GM19372 (cell line): ENCODE results near the gene CDK5RAP2.

ENCODE experiments used
- ATAC-seq: cut with Tn5 transposase; IDR thresholded peaks from one replicate; pipeline ENCODE4 v1.9.1; 2021; ENCODE audit warnings: mild to moderate bottlenecking, low read depth, moderate library complexity; ENCODE audit not compliant: unreplicated experiment

The CDK5RAP2 gene

DNA sequence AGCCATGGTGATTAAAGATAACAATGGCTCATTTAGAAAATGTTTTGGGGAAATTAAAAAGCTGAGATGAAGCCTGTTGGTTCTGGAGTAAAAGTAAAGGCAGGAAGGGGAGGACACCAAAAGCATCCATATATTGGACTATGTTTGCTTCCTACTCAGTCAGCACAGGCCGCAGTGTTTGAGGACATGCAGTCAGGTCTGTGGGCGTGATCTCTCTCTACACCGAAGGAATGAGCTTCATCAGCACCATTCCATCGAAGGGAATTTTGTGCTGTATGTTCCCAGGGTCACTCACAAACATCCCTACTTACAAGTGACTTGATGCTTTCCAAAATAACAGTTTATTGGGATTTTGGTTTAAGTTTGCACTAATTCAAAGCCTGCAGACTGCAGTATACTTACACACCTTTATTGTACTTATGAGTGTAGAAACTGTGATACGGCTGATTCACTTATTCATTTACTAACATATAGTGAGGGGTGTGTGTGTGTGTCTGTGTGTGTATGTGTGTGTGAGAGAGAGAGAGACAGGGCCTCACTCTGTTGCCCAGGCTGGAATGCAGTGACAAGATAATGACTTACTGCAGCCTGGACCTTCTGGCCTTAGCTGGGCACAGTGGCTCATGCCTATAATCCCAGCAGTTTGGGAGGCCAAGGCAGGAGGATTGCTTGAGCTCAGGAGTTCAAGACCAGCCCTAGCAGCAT, 13.4 kb upstream of the CDK5RAP2 start:
- ATAC-seq = no peak

DNA sequence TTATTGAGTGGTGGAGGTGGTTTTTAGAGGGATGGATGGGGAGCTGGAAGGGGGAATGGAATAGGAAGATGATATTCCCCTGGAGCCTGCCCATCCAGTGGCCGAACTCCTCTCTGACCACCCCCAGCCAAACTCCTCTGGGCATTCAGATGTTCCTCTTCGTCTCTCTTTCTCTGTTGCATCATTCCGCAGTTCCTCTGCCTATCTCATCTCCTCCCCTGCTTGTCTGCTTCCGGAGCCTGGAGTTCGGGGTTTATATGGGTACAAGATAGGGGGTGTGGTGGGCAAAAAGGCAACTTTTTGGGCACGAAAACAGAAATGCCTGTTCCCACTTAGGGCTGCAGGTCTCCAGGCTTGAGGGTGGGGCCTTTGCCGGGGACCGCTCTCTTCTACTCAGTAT, 12.2 kb upstream of the CDK5RAP2 start:
- ATAC-seq = no peak

DNA sequence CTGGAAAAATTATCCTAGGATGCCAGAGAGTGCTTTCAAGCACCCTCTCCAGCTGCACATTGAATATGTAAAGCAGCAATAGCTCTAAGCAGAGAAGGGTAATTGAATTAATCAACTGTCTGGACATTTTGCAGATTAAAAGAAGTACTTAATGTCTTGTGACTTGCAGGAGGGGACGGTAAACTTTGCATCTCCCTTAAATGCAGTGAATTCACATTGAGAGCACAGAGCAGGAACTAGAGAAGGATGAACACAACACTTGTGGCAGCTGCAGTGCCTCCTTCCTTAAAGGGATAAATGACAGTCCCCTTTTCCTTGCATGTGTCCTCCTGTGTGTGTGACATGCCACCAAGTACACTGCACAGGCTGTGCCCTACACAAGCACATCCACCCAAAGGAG, 7.4 kb upstream of the CDK5RAP2 start:
- ATAC-seq = no peak

DNA sequence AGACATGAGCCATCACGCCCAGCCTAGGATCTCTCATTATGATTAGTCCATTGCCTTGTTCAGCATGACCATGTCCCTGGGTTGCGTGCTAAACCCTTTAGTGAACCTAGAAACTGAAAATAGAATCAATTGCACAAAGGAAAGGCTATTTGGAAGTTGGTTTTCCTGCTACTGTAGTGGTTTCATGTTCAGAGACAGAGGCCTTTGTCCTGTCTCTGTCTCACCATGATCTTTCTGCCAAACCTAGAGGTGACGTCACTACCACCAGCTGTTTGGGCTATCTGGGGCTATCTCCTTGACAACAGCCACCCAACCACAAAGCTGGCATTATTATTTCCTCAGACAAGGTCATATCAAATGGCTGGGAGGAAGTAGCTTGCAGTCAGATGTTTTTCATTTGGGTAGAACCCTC, 4.0 kb upstream of the CDK5RAP2 start:
- ATAC-seq = no peak

DNA sequence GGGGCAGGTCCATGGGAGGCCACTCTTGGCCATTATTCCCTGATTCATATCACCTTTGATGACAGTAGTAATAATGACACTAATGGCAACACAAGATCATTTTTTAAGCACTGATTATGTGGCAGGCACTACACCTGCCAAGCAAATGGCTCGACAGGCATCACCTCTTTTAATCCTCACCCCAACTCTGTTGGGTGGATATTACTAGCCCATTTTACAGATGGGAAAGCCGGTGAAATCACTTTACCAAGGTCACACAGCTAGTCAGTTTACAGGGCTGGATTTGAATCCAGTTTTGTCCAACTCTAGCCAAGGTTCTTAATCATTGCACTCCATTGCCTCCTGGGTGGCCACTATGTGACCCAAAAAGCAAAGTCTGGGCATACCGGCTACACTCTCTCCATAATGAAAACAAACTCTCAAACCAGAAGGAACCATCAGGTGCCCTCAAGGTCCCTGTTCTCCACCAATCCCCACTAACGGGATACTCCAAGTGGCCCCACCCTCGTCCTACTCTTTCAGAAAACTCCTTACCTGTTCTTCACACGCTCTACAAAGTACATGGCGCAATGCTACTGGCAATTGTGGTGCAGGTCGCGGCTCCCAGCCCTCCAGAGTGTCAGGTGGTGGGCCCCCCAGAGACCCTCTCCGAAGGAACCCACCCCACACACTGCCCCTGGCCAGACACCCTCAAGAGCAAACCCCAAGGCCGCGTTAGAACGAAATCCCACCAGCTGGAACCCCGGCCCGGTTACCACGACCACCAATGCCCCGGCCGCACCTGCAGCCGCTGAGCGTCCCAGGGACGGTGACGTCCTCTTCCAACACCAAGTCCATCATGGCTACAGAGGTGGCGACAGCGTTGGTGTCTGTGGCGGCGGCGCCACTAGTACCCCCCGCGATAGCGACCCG, 572 bp downstream of the CDK5RAP2 start:
- peak; percentile 34 for ATAC-seq

DNA sequence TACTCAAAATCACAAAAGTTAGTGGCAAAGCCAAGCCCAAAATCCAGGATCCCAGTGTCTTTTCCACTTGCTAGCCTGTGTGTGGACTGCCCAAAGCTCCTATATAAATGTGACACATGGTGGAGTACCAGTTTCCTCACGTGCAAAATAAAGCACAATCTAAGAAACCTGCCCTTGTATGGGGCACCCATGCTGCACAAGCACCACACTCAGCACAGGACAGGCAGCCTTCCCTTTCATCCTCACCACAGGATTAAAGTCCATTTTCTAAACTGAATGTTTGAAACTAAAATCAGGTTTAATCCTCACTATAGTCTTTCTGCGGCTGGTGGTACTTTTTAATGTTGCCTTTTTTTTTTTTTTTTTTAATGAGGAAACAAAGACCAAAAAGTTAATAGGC, 5.5 kb downstream of the CDK5RAP2 start:
- no peak for ATAC-seq

DNA sequence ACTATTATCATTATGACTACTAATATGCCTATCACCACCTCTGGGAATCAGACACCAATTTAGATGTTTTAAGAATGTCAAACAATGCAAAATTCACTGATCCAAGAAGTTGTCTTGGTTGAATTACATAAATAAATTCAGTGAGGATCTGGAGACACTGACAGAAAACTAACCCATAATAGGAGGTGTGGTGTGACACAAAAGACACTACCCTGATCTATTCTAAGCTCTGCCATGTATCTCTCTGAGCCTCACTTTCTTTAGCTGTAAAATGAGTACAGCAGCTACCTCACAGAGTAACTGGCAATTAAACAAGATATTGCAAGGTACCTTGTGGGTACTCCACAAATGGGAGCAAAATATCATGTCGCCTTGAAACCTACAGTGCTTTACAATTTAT, 7.5 kb downstream of the CDK5RAP2 start:
- ATAC-seq = no peak

DNA sequence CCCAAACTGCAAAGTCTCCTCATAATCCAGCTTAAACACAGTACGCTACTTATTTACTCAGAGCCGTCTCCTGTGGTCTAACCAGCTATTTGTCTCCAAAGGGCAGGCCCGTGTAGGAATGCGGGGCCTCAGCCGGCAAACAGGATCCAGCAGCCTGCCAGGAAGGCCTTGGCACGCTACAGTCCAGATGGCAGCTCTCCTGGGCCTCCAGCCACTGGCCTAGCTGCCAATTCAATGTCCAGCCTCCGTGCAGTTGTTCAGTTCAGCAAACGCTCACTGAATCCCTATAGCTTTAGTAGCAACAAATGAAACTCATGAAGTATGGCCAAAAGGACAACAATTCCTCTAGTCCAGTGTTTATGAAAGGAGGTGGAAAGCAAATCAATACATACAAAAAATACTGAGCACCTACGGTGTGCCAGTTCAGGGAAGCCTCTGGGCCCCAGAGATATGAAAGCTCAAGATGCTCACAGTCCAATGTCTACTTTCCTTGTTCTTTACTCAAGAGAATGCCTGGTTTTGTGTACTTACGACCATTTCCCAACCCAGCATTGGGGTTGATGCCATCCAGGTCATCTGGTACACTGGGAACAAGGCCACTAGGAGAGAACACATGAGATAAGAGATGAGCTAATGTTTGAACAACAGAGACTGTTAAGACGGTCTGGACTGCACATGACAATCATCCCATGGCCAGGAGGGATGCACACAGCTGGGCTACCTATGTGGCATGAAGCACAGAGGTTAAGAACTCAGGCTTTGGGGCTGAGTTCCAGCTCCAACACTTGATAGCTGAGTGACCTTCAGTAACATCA, 8.3 kb downstream of the CDK5RAP2 start:
- no peak for ATAC-seq

DNA sequence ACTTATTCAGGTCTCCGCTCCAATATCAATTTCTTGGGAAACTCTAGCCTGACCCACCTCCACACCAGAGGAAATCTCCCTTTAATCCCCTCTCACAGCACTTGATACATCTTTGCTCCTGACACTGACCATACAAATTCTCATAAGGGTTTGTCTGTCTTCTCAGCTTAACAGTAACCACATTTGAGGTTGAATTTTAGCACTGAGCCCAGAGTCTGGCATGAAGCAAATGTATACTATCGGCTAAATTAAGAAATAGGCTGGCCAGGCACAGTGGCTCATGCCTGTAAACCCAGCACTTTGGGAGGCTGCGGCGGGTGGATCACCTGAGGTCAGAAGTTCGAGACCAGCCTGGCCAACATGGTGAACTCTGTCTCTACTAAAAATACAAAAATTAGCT, 9.7 kb downstream of the CDK5RAP2 start:
- ATAC-seq = no peak

DNA sequence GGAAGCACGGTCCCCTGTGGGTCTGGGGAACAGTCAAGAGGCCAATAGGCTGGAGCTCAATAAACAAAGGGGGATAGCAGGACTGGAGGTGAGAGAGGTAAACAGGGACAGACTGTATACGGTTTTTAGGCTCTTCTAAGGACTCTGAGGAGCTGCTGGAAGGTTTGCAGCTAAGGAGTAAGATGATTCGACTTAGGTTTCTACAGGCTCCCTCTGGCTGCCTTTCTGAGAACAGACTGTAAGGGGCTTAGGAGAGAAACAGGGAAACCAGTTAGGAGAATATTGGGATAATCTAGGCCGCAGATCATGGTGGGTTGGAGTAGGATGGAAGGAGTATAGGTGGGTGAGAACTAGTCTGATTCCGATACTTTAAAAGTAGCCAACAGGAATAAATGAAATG, 10.4 kb downstream of the CDK5RAP2 start:
- no peak for ATAC-seq

DNA sequence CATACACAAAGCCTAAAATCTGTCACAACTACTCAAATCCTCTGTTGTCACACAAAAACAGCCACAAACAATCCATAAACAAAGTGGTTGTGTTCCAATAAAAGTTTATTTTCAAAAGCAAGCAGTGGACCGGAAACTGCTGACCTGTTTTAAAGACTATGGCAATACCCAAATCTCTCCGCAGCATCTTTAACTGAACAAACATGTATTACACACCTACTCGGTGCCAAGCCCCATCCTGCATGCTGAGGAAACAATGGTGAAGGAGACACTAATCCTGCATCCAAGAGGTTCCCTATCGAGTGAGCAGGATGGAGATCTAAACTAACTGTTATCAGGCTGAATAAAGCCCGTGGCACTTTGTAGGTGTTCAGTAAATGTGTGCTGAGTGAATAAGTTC, 11.2 kb downstream of the CDK5RAP2 start:
- ATAC-seq = no peak

DNA sequence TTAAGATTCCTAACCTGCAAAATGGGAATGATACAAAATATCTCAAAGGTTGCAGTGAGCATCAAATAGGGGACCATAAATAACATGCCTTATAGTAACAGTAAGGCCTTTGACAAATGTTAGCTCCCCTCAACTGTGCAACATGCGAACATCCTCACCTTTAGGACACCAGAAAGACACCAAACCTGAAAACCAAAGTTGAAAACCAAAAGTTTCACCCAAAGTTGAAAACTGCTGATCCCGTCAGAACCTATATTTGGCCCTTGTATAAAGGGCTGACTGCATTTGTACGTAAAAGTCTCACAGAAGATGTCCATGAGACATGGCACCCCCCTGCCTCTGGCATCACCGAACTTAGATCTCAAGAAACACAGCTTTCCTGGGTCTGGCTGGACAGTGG, 12.1 kb downstream of the CDK5RAP2 start:
- ATAC-seq = no peak

DNA sequence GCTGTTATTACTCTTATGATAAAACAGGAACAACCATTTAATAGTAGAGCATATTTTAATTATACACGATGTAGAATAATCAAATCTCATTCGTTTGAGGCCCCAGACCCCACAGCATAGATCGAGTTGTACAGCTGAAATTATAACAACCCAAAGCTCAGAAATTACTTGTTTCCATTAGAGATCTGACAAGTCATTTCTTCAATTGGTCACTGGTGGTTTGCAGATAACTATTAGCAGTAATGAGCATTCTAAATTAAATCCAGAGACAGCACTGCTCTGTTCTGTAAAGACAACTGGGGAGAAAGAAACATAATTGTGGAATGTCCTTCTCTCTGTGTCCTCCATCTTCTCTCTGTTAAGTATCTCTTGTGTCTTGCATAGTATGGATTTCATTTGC, 12.9 kb downstream of the CDK5RAP2 start:
- no peak for ATAC-seq

DNA sequence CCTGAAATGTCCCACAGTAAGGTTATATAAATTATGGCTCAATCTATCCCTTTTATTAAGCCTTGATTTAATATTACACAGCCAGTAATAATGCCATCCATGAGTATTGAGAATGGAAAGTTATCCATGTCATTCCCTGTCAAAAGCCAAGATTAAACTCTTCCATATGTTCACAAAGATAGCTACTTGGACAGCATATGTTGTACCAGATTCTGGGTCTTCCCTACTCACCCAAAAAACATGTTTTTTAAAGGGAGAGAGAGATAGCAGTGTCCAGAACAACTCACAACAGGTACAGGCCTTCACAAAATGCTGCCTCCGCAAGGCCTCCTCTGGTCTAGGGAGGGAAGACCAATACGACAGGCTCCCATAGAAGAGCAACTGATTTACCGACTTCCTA, 15.4 kb downstream of the CDK5RAP2 start:
- no peak for ATAC-seq

DNA sequence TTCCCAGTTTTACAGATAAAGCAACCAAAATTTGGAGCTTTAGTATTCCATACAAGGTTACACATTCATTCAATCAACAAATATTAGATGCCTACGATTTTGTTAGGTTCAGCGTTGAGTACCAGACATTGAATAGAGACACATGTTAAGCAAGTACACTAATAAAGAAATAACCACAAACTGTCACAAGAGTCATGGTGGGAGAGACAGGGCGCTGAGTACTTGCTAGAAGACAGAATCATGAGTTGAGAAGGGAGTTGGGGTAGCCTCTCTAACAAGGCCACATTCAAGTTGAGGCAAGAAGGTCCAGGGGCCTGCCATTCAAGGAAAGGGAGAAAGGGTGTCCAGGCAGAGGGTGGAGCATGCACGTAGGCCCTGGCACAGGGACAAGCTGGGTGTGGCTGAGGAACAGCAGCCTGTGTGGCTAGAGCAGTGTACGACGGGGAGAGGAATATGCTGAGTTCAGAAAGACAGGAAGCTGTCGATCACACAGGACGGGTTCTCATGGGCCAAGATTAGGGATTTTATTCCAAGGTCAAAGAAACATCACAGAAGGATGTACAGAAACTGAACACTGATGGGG, 17.0 kb downstream of the CDK5RAP2 start:
- ATAC-seq = no peak

DNA sequence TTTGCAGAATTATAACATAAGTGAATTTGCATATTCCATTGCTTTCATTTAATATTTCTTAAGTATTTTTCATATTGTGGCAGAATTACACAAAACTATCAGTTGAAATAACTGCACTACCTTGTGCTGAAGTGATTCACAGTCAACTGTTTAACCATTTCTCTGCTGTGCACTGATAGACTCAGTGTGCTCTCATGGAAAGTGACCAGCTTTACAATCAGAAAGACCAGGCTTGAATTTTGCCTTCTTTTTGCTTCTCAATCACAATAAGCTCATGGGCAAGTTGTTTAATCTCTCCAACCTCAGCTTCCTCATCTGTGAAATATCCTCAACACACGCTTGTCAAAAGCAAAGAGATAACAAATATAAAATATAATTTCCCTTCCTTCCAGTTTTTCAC, 18.3 kb downstream of the CDK5RAP2 start:
- ATAC-seq = no peak

DNA sequence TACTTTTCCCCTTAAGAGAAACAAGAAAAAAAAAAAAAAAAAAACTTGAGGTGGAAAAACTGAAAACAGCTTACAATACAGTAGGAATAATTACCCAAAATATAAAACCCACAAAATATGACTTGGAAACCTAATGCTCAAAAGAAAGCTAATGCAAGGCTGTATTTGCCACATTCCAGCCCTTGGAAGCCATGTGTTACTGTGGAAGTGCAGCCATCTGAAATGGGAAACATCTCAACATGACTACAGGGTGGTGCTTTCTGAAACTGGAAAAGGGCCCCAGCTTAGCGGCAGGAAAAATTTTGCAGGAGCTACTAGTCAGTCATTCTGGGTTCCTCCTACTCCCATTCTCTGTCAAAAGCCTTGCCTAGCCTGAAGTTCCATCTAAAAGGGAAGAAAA, 20.4 kb downstream of the CDK5RAP2 start:
- ATAC-seq = no peak

DNA sequence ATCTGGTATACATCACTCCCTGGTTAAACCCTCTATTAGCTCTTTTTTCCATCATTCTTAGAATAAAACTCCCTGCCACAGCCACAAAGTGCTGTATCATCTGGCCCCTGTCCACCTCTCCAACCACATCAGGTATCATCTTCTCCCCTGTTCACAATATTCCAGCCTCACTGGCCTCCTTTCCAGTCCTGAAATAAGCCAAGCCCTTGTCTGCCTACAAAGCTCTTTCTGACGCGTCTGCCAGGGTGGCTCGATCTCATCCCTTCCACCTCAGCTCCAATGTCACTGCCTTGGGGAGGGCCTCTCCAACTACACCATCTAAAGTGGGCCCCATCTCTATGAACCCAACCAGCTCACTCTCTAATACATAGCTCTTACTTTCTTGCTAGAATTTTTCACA, 21.5 kb downstream of the CDK5RAP2 start:
- no peak for ATAC-seq

DNA sequence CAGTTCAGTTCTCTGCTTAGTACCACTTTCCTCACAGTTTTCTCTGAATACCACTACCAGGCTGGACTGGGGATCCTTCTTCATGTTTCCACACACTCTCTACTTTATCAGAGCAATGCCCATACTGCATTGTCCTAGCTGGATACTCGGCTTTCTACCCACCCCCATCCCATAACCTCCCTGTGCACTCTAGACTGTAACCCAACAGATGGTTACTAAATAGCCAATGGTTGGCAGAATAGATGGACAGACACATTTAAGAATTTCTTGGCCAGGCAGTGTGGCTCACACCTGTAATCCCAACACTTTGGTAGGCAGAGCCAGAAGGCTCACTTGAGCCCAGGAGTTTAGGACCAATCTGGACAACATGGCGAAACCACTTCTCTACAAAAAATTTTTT, 22.8 kb downstream of the CDK5RAP2 start:
- no peak for ATAC-seq

DNA sequence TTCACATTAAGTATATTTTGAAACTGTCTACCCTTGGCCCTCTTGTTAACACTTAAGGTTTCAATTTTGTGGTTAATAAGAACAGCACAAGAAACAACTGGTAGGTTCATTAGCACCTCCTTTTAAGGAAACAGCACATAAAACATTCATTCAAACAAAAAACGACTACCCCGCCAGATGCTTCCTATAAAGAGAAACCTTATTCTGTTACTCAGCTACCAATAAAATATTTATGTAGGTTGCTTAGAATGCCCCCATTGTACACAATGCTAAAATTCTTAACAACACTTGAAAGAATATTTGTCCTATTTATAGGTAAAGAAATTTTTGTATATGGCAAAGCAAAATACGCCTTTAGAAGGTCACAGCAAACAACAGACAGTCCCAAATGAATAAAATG, 23.2 kb downstream of the CDK5RAP2 start:
- ATAC-seq = no peak

DNA sequence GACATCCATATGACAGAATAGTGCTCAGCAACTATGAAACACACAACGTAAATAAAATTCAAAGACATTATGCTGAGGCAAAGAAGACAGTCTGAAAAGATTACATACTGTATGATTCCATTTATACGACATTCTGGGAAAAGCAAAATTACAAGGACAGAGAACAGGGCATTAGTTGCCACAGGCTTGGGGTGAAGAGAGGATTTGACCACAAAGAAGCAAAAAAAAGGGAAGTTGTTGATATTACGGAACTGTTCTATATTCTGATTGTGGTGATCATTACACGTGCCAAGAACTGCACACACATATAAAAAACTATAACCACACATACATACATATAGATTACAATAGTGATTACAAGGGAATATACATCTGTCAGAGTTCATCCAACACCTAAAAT, 24.1 kb downstream of the CDK5RAP2 start:
- ATAC-seq = no peak
